ENCODE data around the gene EID2. TPM values are rescaled to one million over a fixed set of nuclear protein-coding genes. Genes with fewer than 3 reads are reported as not detected.

The EID2 gene
- total RNA-seq, 4 donors from 2014 or later, result 7.5 to 10.0 (median 8.1) TPM

DNA sequence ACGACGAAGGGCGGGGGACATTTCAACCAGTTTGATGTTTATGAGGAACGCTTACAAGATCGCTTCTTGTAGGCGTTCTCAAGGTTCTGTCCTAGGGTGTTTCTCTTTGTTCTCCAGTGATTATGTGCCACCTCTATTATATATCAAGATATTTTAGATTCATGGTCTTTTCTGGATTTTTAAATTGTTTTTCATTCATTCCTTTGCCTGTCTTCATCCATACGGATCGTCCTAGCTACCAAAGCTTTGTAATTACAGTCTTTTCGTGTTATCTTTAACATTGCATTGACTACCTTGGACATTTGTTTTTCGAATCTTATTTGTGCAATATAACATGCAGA lies 342 bp upstream of the EID2 start:
- WGBS, 2 donors (ENCODE audit: low coverage in 1 of 2), result 1 to 4% methylated on average over 10 of the region's 10 CpGs
- Histone ChIP-seq H3K27ac (peak overlapping the region in 2 of 4 donors; percentile 96 to 98), H3K4me1 (peaks cover 11 to 20% (median 13%) of the 10 kb centered on the region in 4 donors), H3K4me3 (peak overlapping the region in 1 of 4 donors; percentile 84), H3K36me3 (no peaks in the 10 kb centered on the region), H3K27me3 (no peaks in the 10 kb centered on the region), H3K9me3 (no peaks in the 10 kb centered on the region)
- DNase-seq, result no peak
- intact Hi-C loops (cut with DNase I; ENCODE audit: low total_unique reads) (no loop called here), in situ Hi-C loops (cut with MboI; ENCODE audit: low pct_ligation_motif_present in 1 of 4, low pct_unique_long_range_greater_than_20kb in 1 of 4, low sequenced_read_pairs in 3 of 4) (loop anchor here (25.0 kb wide), 3 partner anchors 103 to 428 kb away; partner anchors contain the start of genes GMFG (in 2 of the 4), SAMD4B (in 2 of the 4), RPS16 (in 1 of the 4) and SUPT5H (in 1 of the 4))
- no peak for TF ChIP-seq POLR2AphosphoS5 (IDR thresholded peaks at IDR 0.05)
- TF ChIP-seq, protein P1, sequence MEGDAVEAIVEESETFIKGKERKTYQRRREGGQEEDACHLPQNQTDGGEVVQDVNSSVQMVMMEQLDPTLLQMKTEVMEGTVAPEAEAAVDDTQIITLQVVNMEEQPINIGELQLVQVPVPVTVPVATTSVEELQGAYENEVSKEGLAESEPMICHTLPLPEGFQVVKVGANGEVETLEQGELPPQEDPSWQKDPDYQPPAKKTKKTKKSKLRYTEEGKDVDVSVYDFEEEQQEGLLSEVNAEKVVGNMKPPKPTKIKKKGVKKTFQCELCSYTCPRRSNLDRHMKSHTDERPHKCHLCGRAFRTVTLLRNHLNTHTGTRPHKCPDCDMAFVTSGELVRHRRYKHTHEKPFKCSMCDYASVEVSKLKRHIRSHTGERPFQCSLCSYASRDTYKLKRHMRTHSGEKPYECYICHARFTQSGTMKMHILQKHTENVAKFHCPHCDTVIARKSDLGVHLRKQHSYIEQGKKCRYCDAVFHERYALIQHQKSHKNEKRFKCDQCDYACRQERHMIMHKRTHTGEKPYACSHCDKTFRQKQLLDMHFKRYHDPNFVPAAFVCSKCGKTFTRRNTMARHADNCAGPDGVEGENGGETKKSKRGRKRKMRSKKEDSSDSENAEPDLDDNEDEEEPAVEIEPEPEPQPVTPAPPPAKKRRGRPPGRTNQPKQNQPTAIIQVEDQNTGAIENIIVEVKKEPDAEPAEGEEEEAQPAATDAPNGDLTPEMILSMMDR (IDR thresholded peaks at IDR 0.05), result peak in 1 of 5 experiments; percentile 5

DNA sequence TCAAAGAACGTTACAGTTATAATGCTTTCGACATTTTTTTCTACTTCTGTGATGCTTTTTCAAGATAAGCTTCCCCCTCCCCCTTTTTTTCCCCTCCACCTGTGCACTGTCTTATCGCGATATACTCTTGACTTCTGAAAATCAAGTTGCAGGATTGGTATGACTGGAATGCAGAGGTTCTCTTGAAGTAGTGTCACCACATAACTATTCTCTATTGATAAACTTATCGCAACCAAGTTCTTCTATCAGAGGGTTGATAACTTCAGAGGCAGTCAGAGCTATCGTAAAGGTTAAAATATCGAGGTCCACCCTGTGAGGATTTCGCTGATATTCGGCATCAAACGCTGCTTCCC lies 820 bp downstream of the EID2 start:
- no peaks in the 10 kb centered on the region for H3K27me3 ChIP-seq
- DNase-seq, result no peak
- intact Hi-C loops (cut with DNase I; ENCODE audit: low total_unique reads) (loop anchor here (10.0 kb wide), 2 partner anchors 64 to 194 kb away; partner anchors contain the start of gene SAMD4B), in situ Hi-C loops (cut with MboI; ENCODE audit: low pct_ligation_motif_present in 1 of 4, low pct_unique_long_range_greater_than_20kb in 1 of 4, low sequenced_read_pairs in 3 of 4) (loop anchor here (10.0 to 25.0 kb wide), 4 partner anchors 94 to 427 kb away; partner anchors contain the start of genes GMFG (in 2 of the 4), SAMD4B (in 2 of the 4), SUPT5H (in 2 of the 4) and RPS16 (in 1 of the 4))
- no peak for TF ChIP-seq EP300 (IDR thresholded peaks at IDR 0.05; ENCODE audit: low read depth)
- TF ChIP-seq POLR2AphosphoS5 (IDR thresholded peaks at IDR 0.05), result no peak
- no peak for TF ChIP-seq POLR2A (IDR thresholded peaks at IDR 0.05)
- TF ChIP-seq, protein P1 (IDR thresholded peaks at IDR 0.05), result no peak
- H3K36me3 ChIP-seq, result no peaks in the 10 kb centered on the region
- H3K9me3 ChIP-seq, result no peaks in the 10 kb centered on the region
- H3K27ac ChIP-seq, result peak overlapping the region; percentile 95 to 98 (median 96)
- WGBS, 2 donors (ENCODE audit: low coverage in 1 of 2), result 2 to 3% methylated on average over 4 to 10 of the region's 10 CpGs
- peaks cover 11 to 20% (median 13%) of the 10 kb centered on the region in 4 donors for H3K4me1 ChIP-seq
- peak overlapping the region; percentile 71 to 95 (median 84) for H3K4me3 ChIP-seq

DNA sequence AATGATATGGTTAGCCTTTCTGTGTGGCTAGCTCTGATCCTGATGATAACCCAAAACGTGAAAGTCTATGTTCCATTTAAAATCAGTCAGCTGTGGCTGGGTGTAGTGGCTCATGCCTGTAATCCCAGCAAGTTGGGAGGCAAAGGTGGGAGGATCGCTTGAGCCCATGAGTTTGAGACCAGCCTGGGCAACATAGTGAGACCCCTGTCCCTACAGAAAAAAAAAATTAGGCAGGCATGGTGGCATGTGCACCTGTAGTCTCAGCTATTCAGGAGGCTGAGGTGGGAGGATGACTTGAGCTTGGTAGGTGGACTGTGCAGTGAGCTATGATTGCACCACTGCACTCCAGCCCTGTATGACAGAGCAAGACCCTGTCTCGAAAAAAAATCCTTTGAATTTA lies 6.2 kb downstream of the EID2 start:
- intact Hi-C loops (cut with DNase I; ENCODE audit: low total_unique reads), result loop anchor here (10.0 kb wide), 2 partner anchors 59 to 189 kb away; partner anchors contain the start of gene SAMD4B
- Histone ChIP-seq H3K9me3 (no peaks in the 10 kb centered on the region), H3K27me3 (no peaks in the 10 kb centered on the region), H3K27ac (no peak overlapping the region), H3K36me3 (no peaks in the 10 kb centered on the region), H3K4me1 (peaks cover 4 to 34% (median 10%) of the 10 kb centered on the region in 4 donors), H3K4me3 (no peak overlapping the region)
- no peak for DNase-seq
- WGBS, 2 donors (ENCODE audit: low coverage in 1 of 2), result 65 to 71% methylated on average over 1 to 3 of the region's 3 CpGs
- in situ Hi-C loops (cut with MboI; ENCODE audit: low pct_ligation_motif_present in 1 of 4, low pct_unique_long_range_greater_than_20kb in 1 of 4, low sequenced_read_pairs in 3 of 4), result loop anchor here (5.0 to 25.0 kb wide), 5 partner anchors 89 to 421 kb away; partner anchors contain the start of genes GMFG (in 2 of the 4), SAMD4B (in 2 of the 4), SUPT5H (in 2 of the 4) and RPS16 (in 1 of the 4)
- TF ChIP-seq POLR2AphosphoS5 (IDR thresholded peaks at IDR 0.05) (no peak), POLR2A (IDR thresholded peaks at IDR 0.05) (no peak), EP300 (IDR thresholded peaks at IDR 0.05; ENCODE audit: low read depth) (no peak)
- TF ChIP-seq, protein P1 (IDR thresholded peaks at IDR 0.05), result no peak

DNA sequence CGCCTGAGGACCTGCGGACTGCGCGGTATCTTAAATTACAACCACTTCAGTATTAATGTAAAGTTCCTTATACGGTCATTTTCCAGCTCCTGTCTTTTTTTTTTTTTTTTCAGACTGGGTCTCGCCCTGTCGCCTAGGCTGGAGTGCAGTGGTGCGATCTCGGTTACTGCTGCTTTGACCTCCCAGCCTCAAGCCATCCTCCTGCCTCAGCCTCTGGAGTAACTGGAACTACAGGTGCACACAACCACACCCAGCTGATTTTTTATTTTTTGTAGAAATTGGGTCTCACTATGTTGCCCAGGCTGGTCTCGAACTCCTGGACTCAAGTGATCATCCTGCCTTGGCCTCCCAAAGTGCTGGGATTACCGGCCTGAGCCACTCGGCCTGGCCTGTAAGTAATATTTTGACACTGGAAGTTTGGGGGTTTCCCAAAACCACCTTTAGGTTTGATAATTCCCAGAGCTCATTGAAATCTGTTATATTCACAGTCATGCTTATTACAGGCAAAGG lies 6.9 kb downstream of the EID2 start:
- peaks cover 0 to 27% (median 5%) of the 10 kb centered on the region in 4 donors for H3K4me1 ChIP-seq
- in situ Hi-C loops (cut with MboI; ENCODE audit: low pct_ligation_motif_present in 1 of 4, low pct_unique_long_range_greater_than_20kb in 1 of 4, low sequenced_read_pairs in 3 of 4), result loop anchor here (5.0 to 25.0 kb wide), 5 partner anchors 88 to 421 kb away; partner anchors contain the start of genes GMFG (in 2 of the 4), SAMD4B (in 2 of the 4), SUPT5H (in 2 of the 4) and RPS16 (in 1 of the 4)
- TF ChIP-seq, protein P1 (IDR thresholded peaks at IDR 0.05), result no peak
- TF ChIP-seq POLR2AphosphoS5 (IDR thresholded peaks at IDR 0.05), result no peak
- no peak for TF ChIP-seq EP300 (IDR thresholded peaks at IDR 0.05; ENCODE audit: low read depth)
- no peak for TF ChIP-seq POLR2A (IDR thresholded peaks at IDR 0.05)
- H3K27ac ChIP-seq, result peak overlapping the region in 1 of 4 donors; percentile 91
- DNase-seq, result no peak
- no peaks in the 10 kb centered on the region for H3K27me3 ChIP-seq
- H3K36me3 ChIP-seq, result no peaks in the 10 kb centered on the region
- no peak overlapping the region for H3K4me3 ChIP-seq
- intact Hi-C loops (cut with DNase I; ENCODE audit: low total_unique reads), result loop anchor here (10.0 kb wide), 2 partner anchors 58 to 188 kb away; partner anchors contain the start of gene SAMD4B
- WGBS, 2 donors (ENCODE audit: low coverage in 1 of 2), result 0 to 18% methylated on average over 5 to 12 of the region's 12 CpGs
- no peaks in the 10 kb centered on the region for H3K9me3 ChIP-seq
